Body of pancreas (tissue), 4 donors: ENCODE measurements around the gene ZBTB21.

Experiments
- POLR2A ChIP-seq, 3 donors: fragments of 450-650 bp; IDR thresholded peaks; one replicate each; pipeline ENCODE4 v1.6.1; 2016; ENCODE audit warnings: antibody characterized with exemption in 3 of 3, mild to moderate bottlenecking in 2 of 3
- TF ChIP-seq, protein P1 (sequence below), 7 experiments: fragments of 450-650 bp in 4 of 7; fragments of 200-600 bp in 3 of 7; sonication (generic) in 3 of 7; IDR thresholded peaks; one replicate each; pipeline ENCODE4 v1.5.1; 2016 to 2019; ENCODE audit warnings: antibody characterized with exemption in 7 of 7

GRCh38 chr21:41966872-41967621 is 43.1 kb downstream of the ZBTB21 start:
- TF ChIP-seq, protein P1, sequence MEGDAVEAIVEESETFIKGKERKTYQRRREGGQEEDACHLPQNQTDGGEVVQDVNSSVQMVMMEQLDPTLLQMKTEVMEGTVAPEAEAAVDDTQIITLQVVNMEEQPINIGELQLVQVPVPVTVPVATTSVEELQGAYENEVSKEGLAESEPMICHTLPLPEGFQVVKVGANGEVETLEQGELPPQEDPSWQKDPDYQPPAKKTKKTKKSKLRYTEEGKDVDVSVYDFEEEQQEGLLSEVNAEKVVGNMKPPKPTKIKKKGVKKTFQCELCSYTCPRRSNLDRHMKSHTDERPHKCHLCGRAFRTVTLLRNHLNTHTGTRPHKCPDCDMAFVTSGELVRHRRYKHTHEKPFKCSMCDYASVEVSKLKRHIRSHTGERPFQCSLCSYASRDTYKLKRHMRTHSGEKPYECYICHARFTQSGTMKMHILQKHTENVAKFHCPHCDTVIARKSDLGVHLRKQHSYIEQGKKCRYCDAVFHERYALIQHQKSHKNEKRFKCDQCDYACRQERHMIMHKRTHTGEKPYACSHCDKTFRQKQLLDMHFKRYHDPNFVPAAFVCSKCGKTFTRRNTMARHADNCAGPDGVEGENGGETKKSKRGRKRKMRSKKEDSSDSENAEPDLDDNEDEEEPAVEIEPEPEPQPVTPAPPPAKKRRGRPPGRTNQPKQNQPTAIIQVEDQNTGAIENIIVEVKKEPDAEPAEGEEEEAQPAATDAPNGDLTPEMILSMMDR (IDR thresholded peaks at IDR 0.05): no peak
- no peak for TF ChIP-seq POLR2A (IDR thresholded peaks at IDR 0.05)
